Measurements from ENCODE around the gene XAB2.
A peak's percentile ranks its signal among the peaks of the same experiment; 100 is the strongest.

XAB2 gene

GRCh38 chr19:7665076-7665475 is 35.7 kb upstream of the XAB2 start:
- Histone ChIP-seq H3K27ac (ENCODE audit: low read length) (no peak overlapping the region), H3K9ac (ENCODE audit: low read depth, low read length) (no peak overlapping the region), H3K4me1 (ENCODE audit: insufficient read depth, low read length) (no peaks in the 10 kb centered on the region), H3K27me3 (ENCODE audit: insufficient read depth, low read length) (peaks cover 27% of the 10 kb centered on the region), H3K36me3 (ENCODE audit: insufficient read depth, low read depth, low read length) (no peaks in the 10 kb centered on the region), H3K9me3 (ENCODE audit: insufficient read depth, low read depth, low read length) (no peaks in the 10 kb centered on the region), H3K4me3 (ENCODE audit: low read length) (no peak overlapping the region)

GRCh38 chr19:7663706-7664105 is 34.4 kb upstream of the XAB2 start:
- Histone ChIP-seq H3K9me3 (ENCODE audit: insufficient read depth, low read depth, low read length) (no peaks in the 10 kb centered on the region), H3K4me1 (ENCODE audit: insufficient read depth, low read length) (no peaks in the 10 kb centered on the region), H3K9ac (ENCODE audit: low read depth, low read length) (no peak overlapping the region), H3K4me3 (ENCODE audit: low read length) (no peak overlapping the region), H3K27me3 (ENCODE audit: insufficient read depth, low read length) (peaks cover 14% of the 10 kb centered on the region), H3K36me3 (ENCODE audit: insufficient read depth, low read depth, low read length) (no peaks in the 10 kb centered on the region), H3K27ac (ENCODE audit: low read length) (no peak overlapping the region)

- H3K9ac ChIP-seq (ENCODE audit: low read depth, low read length): no peak overlapping the region
- no peaks in the 10 kb centered on the region for H3K36me3 ChIP-seq (ENCODE audit: insufficient read depth, low read depth, low read length)
- no peaks in the 10 kb centered on the region for H3K4me1 ChIP-seq (ENCODE audit: insufficient read depth, low read length)
- no peak overlapping the region for H3K4me3 ChIP-seq (ENCODE audit: low read length)
- no peaks in the 10 kb centered on the region for H3K9me3 ChIP-seq (ENCODE audit: insufficient read depth, low read depth, low read length)
- H3K27ac ChIP-seq (ENCODE audit: low read length): no peak overlapping the region
- H3K27me3 ChIP-seq (ENCODE audit: insufficient read depth, low read length): peaks cover 4% of the 10 kb centered on the region; the same call in 1 of the 2 replicates
Measured at GRCh38 chr19:7662657-7663056, 33.3 kb upstream of the XAB2 start.

- peaks cover 4% of the 10 kb centered on the region; the same call in 1 of the 2 replicates for H3K27me3 ChIP-seq (ENCODE audit: insufficient read depth, low read length)
- no peak overlapping the region for H3K9ac ChIP-seq (ENCODE audit: low read depth, low read length)
- H3K4me3 ChIP-seq (ENCODE audit: low read length): no peak overlapping the region
- no peaks in the 10 kb centered on the region for H3K9me3 ChIP-seq (ENCODE audit: insufficient read depth, low read depth, low read length)
- H3K36me3 ChIP-seq (ENCODE audit: insufficient read depth, low read depth, low read length): no peaks in the 10 kb centered on the region
- H3K27ac ChIP-seq (ENCODE audit: low read length): no peak overlapping the region
- H3K4me1 ChIP-seq (ENCODE audit: insufficient read depth, low read length): no peaks in the 10 kb centered on the region
Measured at GRCh38 chr19:7661744-7662538, 32.6 kb upstream of the XAB2 start.

GRCh38 chr19:7658219-7658686 is 28.9 kb upstream of the XAB2 start:
- Histone ChIP-seq H3K4me1 (ENCODE audit: insufficient read depth, low read length) (no peaks in the 10 kb centered on the region), H3K36me3 (ENCODE audit: insufficient read depth, low read depth, low read length) (no peaks in the 10 kb centered on the region), H3K9me3 (ENCODE audit: insufficient read depth, low read depth, low read length) (no peaks in the 10 kb centered on the region), H3K27me3 (ENCODE audit: insufficient read depth, low read length) (peaks cover 10% of the 10 kb centered on the region; the same call in 1 of the 2 replicates), H3K27ac (ENCODE audit: low read length) (no peak overlapping the region), H3K4me3 (ENCODE audit: low read length) (no peak overlapping the region), H3K9ac (ENCODE audit: low read depth, low read length) (no peak overlapping the region)

- H3K9me3 ChIP-seq (ENCODE audit: insufficient read depth, low read depth, low read length): no peaks in the 10 kb centered on the region
- H3K9ac ChIP-seq (ENCODE audit: low read depth, low read length): no peak overlapping the region
- no peak overlapping the region for H3K27ac ChIP-seq (ENCODE audit: low read length)
- no peak overlapping the region for H3K4me3 ChIP-seq (ENCODE audit: low read length)
- no peaks in the 10 kb centered on the region for H3K36me3 ChIP-seq (ENCODE audit: insufficient read depth, low read depth, low read length)
- H3K27me3 ChIP-seq (ENCODE audit: insufficient read depth, low read length): peaks cover 21% of the 10 kb centered on the region
- no peaks in the 10 kb centered on the region for H3K4me1 ChIP-seq (ENCODE audit: insufficient read depth, low read length)
Measured at GRCh38 chr19:7657131-7657751, 27.9 kb upstream of the XAB2 start.

GRCh38 chr19:7655581-7655980 is 26.2 kb upstream of the XAB2 start:
- H3K9ac ChIP-seq (ENCODE audit: low read depth, low read length): no peak overlapping the region
- no peak overlapping the region for H3K27ac ChIP-seq (ENCODE audit: low read length)
- no peak overlapping the region for H3K4me3 ChIP-seq (ENCODE audit: low read length)
- no peaks in the 10 kb centered on the region for H3K4me1 ChIP-seq (ENCODE audit: insufficient read depth, low read length)
- H3K9me3 ChIP-seq (ENCODE audit: insufficient read depth, low read depth, low read length): no peaks in the 10 kb centered on the region
- no peaks in the 10 kb centered on the region for H3K36me3 ChIP-seq (ENCODE audit: insufficient read depth, low read depth, low read length)
- H3K27me3 ChIP-seq (ENCODE audit: insufficient read depth, low read length): peaks cover 31% of the 10 kb centered on the region

GRCh38 chr19:7654401-7654800 is 25.1 kb upstream of the XAB2 start:
- no peaks in the 10 kb centered on the region for H3K36me3 ChIP-seq (ENCODE audit: insufficient read depth, low read depth, low read length)
- H3K9me3 ChIP-seq (ENCODE audit: insufficient read depth, low read depth, low read length): no peaks in the 10 kb centered on the region
- no peak overlapping the region for H3K9ac ChIP-seq (ENCODE audit: low read depth, low read length)
- H3K4me1 ChIP-seq (ENCODE audit: insufficient read depth, low read length): no peaks in the 10 kb centered on the region
- peaks cover 31% of the 10 kb centered on the region for H3K27me3 ChIP-seq (ENCODE audit: insufficient read depth, low read length)
- H3K4me3 ChIP-seq (ENCODE audit: low read length): no peak overlapping the region
- H3K27ac ChIP-seq (ENCODE audit: low read length): no peak overlapping the region

GRCh38 chr19:7652061-7652641 is 22.8 kb upstream of the XAB2 start:
- Histone ChIP-seq H3K27ac (ENCODE audit: low read length) (no peak overlapping the region), H3K4me3 (ENCODE audit: low read length) (peak overlapping the region; percentile 59; the same call in 1 of the 2 replicates), H3K9ac (ENCODE audit: low read depth, low read length) (no peak overlapping the region), H3K27me3 (ENCODE audit: insufficient read depth, low read length) (peaks cover 31% of the 10 kb centered on the region), H3K36me3 (ENCODE audit: insufficient read depth, low read depth, low read length) (no peaks in the 10 kb centered on the region), H3K4me1 (ENCODE audit: insufficient read depth, low read length) (no peaks in the 10 kb centered on the region), H3K9me3 (ENCODE audit: insufficient read depth, low read depth, low read length) (no peaks in the 10 kb centered on the region)

GRCh38 chr19:7650148-7650547 is 20.8 kb upstream of the XAB2 start:
- Histone ChIP-seq H3K4me1 (ENCODE audit: insufficient read depth, low read length) (no peaks in the 10 kb centered on the region), H3K27ac (ENCODE audit: low read length) (no peak overlapping the region), H3K9me3 (ENCODE audit: insufficient read depth, low read depth, low read length) (no peaks in the 10 kb centered on the region), H3K27me3 (ENCODE audit: insufficient read depth, low read length) (peaks cover 23% of the 10 kb centered on the region), H3K36me3 (ENCODE audit: insufficient read depth, low read depth, low read length) (no peaks in the 10 kb centered on the region; the same call in 1 of the 2 replicates), H3K4me3 (ENCODE audit: low read length) (no peak overlapping the region), H3K9ac (ENCODE audit: low read depth, low read length) (no peak overlapping the region)

- Histone ChIP-seq H3K27ac (ENCODE audit: low read length) (no peak overlapping the region), H3K9me3 (ENCODE audit: insufficient read depth, low read depth, low read length) (no peaks in the 10 kb centered on the region), H3K9ac (ENCODE audit: low read depth, low read length) (no peak overlapping the region), H3K27me3 (ENCODE audit: insufficient read depth, low read length) (peaks cover 22% of the 10 kb centered on the region), H3K36me3 (ENCODE audit: insufficient read depth, low read depth, low read length) (no peaks in the 10 kb centered on the region; the same call in 1 of the 2 replicates), H3K4me1 (ENCODE audit: insufficient read depth, low read length) (no peaks in the 10 kb centered on the region), H3K4me3 (ENCODE audit: low read length) (no peak overlapping the region)
Measured at GRCh38 chr19:7648265-7649014, 19.1 kb upstream of the XAB2 start.

Measured in iPS-20b (cell line).